GM18511 (cell line): ENCODE data around the gene ANKIB1.

Experiments
- ATAC-seq: cut with Tn5 transposase; IDR thresholded peaks from one replicate; pipeline ENCODE4 v1.9.1; 2021; ENCODE audit warnings: mild to moderate bottlenecking, moderate library complexity; ENCODE audit not compliant: unreplicated experiment

ANKIB1 gene

GRCh38 chr7:92266415-92267241 lies 20.9 kb downstream of the ANKIB1 start:
- no peak for ATAC-seq

GRCh38 chr7:92268921-92269320 lies 23.1 kb downstream of the ANKIB1 start:
- no peak for ATAC-seq

GRCh38 chr7:92275327-92275726 lies 29.6 kb downstream of the ANKIB1 start:
- no peak for ATAC-seq

- peak; percentile 93 for ATAC-seq
These were observed 30.7 kb downstream of the ANKIB1 start for GRCh38 chr7:92276460-92276864.

- no peak for ATAC-seq
These were observed 33.7 kb downstream of the ANKIB1 start for GRCh38 chr7:92279396-92280031.

- no peak for ATAC-seq
These were observed 35.3 kb downstream of the ANKIB1 start for GRCh38 chr7:92281031-92281430.

- ATAC-seq: no peak
These were observed 36.5 kb downstream of the ANKIB1 start for GRCh38 chr7:92282221-92282814.

GRCh38 chr7:92282930-92283329 lies 37.2 kb downstream of the ANKIB1 start:
- no peak for ATAC-seq

GRCh38 chr7:92289321-92289720 lies 43.5 kb downstream of the ANKIB1 start:
- ATAC-seq: no peak

- ATAC-seq: no peak
These were observed 47.2 kb downstream of the ANKIB1 start for GRCh38 chr7:92292981-92293380.

- no peak for ATAC-seq
These were observed 48.3 kb downstream of the ANKIB1 start for GRCh38 chr7:92293896-92294590.

GRCh38 chr7:92295391-92295790 lies 49.6 kb downstream of the ANKIB1 start:
- no peak for ATAC-seq

- no peak for ATAC-seq
These were observed 50.5 kb downstream of the ANKIB1 start for GRCh38 chr7:92296235-92296634.

GRCh38 chr7:92296880-92297445 lies 51.2 kb downstream of the ANKIB1 start:
- no peak for ATAC-seq

GRCh38 chr7:92297736-92298135 lies 52.0 kb downstream of the ANKIB1 start:
- ATAC-seq: no peak

GRCh38 chr7:92303761-92304160 lies 58.0 kb downstream of the ANKIB1 start:
- ATAC-seq: no peak

- ATAC-seq: no peak
These were observed 58.7 kb downstream of the ANKIB1 start for GRCh38 chr7:92304406-92304893.

- no peak for ATAC-seq
These were observed 60.4 kb downstream of the ANKIB1 start for GRCh38 chr7:92306153-92306552.

- ATAC-seq: no peak
These were observed 67.3 kb downstream of the ANKIB1 start for GRCh38 chr7:92313055-92313454.

GRCh38 chr7:92319243-92319642 lies 73.5 kb downstream of the ANKIB1 start:
- ATAC-seq: no peak

GRCh38 chr7:92325173-92325572 lies 79.4 kb downstream of the ANKIB1 start:
- no peak for ATAC-seq
